Measurements from ENCODE around the gene CLCNKB.

DNA sequence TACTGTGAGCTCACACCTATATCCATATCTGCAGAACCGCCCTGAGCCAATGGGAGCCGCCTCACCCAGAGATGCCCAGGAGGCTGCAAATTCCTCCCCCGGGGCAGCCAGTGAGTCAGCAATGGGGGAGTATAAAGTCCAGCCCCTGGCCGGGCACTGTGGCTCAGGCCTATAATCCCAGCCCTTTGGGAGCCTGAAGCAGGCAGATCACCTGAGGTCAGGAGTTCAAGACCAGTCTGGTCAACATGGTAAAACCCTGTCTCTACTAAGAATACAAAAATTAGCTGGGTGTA lies 5.0 kb upstream of the CLCNKB start:
- TF ChIP-seq, protein P1, sequence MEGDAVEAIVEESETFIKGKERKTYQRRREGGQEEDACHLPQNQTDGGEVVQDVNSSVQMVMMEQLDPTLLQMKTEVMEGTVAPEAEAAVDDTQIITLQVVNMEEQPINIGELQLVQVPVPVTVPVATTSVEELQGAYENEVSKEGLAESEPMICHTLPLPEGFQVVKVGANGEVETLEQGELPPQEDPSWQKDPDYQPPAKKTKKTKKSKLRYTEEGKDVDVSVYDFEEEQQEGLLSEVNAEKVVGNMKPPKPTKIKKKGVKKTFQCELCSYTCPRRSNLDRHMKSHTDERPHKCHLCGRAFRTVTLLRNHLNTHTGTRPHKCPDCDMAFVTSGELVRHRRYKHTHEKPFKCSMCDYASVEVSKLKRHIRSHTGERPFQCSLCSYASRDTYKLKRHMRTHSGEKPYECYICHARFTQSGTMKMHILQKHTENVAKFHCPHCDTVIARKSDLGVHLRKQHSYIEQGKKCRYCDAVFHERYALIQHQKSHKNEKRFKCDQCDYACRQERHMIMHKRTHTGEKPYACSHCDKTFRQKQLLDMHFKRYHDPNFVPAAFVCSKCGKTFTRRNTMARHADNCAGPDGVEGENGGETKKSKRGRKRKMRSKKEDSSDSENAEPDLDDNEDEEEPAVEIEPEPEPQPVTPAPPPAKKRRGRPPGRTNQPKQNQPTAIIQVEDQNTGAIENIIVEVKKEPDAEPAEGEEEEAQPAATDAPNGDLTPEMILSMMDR (IDR thresholded peaks at IDR 0.05; ENCODE audit: insufficient read depth, low read depth, low read length) = no peak
- TF ChIP-seq EZH2 (IDR thresholded peaks at IDR 0.05; ENCODE audit: insufficient read depth, low read length) = no peak
